ENCODE data around the gene SLC25A53. TPM values are rescaled to one million over a fixed set of nuclear protein-coding genes. Genes with fewer than 3 reads are reported as not detected.

SLC25A53 gene
- total and polyA plus RNA-seq, 2 experiments from 2014 or later, result 2.2 to 3.7 TPM

GRCh38 chrX:104151037-104151436 is 5.8 kb downstream of the SLC25A53 start:
- Histone ChIP-seq H3K9me2 (ENCODE audit: insufficient read depth) (no peaks in the 10 kb centered on the region), H3K4me3 (no peak overlapping the region), H3K4me2 (no peak overlapping the region), H3K36me3 (ENCODE audit: insufficient read depth) (no peaks in the 10 kb centered on the region), H2AFZ (no peak overlapping the region), H3K27ac (ENCODE audit: low read depth) (no peak overlapping the region), H3K27me3 (ENCODE audit: insufficient read depth) (no peaks in the 10 kb centered on the region), H4K20me1 (replicated peaks; ENCODE audit: insufficient read depth) (no peaks in the 10 kb centered on the region), H3K4me1 (ENCODE audit: insufficient read depth) (no peaks in the 10 kb centered on the region; the same call in 1 of the 2 replicates), H3K79me2 (replicated peaks; ENCODE audit: insufficient read depth) (no peaks in the 10 kb centered on the region), H3F3A (replicated peaks; ENCODE audit: low read depth) (no peaks in the 10 kb centered on the region)
- H3K4me3 Mint-ChIP-seq, result no peak overlapping the region
- TF ChIP-seq EZH2 (IDR thresholded peaks at IDR 0.05; ENCODE audit: low read depth, unreplicated experiment) (no peak), JUNB (IDR thresholded peaks at IDR 0.05; ENCODE audit: unreplicated experiment) (no peak), ETS1 (IDR thresholded peaks at IDR 0.05) (no peak), NANOG (IDR thresholded peaks at IDR 0.05; ENCODE audit: borderline replicate concordance) (no peak), ZNF462 (CRISPR knock-in tag; IDR thresholded peaks at IDR 0.05) (no peak), CREB1 (CRISPR knock-in tag; IDR thresholded peaks at IDR 0.05; ENCODE audit: low read depth) (no peak), CTCF (conservative IDR thresholded peaks at IDR 0.05; ENCODE audit: low read depth in 2 of 2) (no peak), STAT1 (IDR thresholded peaks at IDR 0.05; ENCODE audit: unreplicated experiment) (no peak), REST (IDR thresholded peaks at IDR 0.05; ENCODE audit: unreplicated experiment) (no peak), ZNF114 (CRISPR knock-in tag; IDR thresholded peaks at IDR 0.05) (no peak), POLR2AphosphoS5 (IDR thresholded peaks at IDR 0.05; ENCODE audit: low read depth) (no peak), EZH2phosphoT487 (IDR thresholded peaks at IDR 0.05; ENCODE audit: unreplicated experiment) (no peak), ZNF331 (CRISPR knock-in tag; IDR thresholded peaks at IDR 0.05; ENCODE audit: low read depth) (no peak)
- H3K27me3 Mint-ChIP-seq (ENCODE audit: insufficient read depth, low read depth, poor library complexity), result no peaks in the 10 kb centered on the region
- no peaks in the 10 kb centered on the region for H3K36me3 Mint-ChIP-seq (ENCODE audit: low read depth)
- H3K27ac Mint-ChIP-seq, result no peak overlapping the region
- H3K9me3 Mint-ChIP-seq, result no peaks in the 10 kb centered on the region; the same call in 2 of the 3 replicates
- DNase-seq (ENCODE audit: low spot score) (no peak), ATAC-seq (no peak)
- no peaks in the 10 kb centered on the region for H3K4me1 Mint-ChIP-seq
